CD4-positive, alpha-beta T cell treated with Interleukin-6 at 100 ng/mL for 8 hours (primary cell): ENCODE measurements around the gene TMEM97.

ENCODE experiments used
- DNase-seq: peaks from one replicate; pipeline ENCODE4 v3.0.0-alpha.2; 2020; ENCODE audit warnings: mixed read lengths, low spot score

The TMEM97 gene

GRCh38 chr17:28317099-28317965 is 1.7 kb upstream of the TMEM97 start:
- no peak for DNase-seq

GRCh38 chr17:28317966-28318758 is 838 bp upstream of the TMEM97 start:
- DNase-seq, result no peak

GRCh38 chr17:28319598-28319935 is 567 bp downstream of the TMEM97 start:
- DNase-seq, result no peak

- no peak for DNase-seq
These were observed 1.4 kb downstream of the TMEM97 start for GRCh38 chr17:28320215-28321061.

GRCh38 chr17:28324267-28324745 is 5.3 kb downstream of the TMEM97 start:
- DNase-seq, result no peak

GRCh38 chr17:28324781-28325180 is 5.8 kb downstream of the TMEM97 start:
- DNase-seq, result no peak

- no peak for DNase-seq
These were observed 6.2 kb downstream of the TMEM97 start for GRCh38 chr17:28325211-28325610.

GRCh38 chr17:28326114-28326513 is 7.1 kb downstream of the TMEM97 start:
- DNase-seq, result no peak

GRCh38 chr17:28327031-28327607 is 8.1 kb downstream of the TMEM97 start:
- DNase-seq, result no peak

GRCh38 chr17:28327709-28328108 is 8.7 kb downstream of the TMEM97 start:
- no peak for DNase-seq

- DNase-seq, result no peak
These were observed 9.3 kb downstream of the TMEM97 start for GRCh38 chr17:28328325-28328724.

- DNase-seq, result no peak
These were observed 11.7 kb downstream of the TMEM97 start for GRCh38 chr17:28330671-28331070.

GRCh38 chr17:28331891-28332420 is 13.0 kb downstream of the TMEM97 start:
- DNase-seq, result no peak

GRCh38 chr17:28333083-28333746 is 14.2 kb downstream of the TMEM97 start:
- DNase-seq, result no peak

- no peak for DNase-seq
These were observed 15.2 kb downstream of the TMEM97 start for GRCh38 chr17:28334171-28334570.

- DNase-seq, result no peak
These were observed 15.7 kb downstream of the TMEM97 start for GRCh38 chr17:28334666-28335200.

- peak; percentile 99 for DNase-seq
These were observed 16.4 kb downstream of the TMEM97 start, which contains the start of the genes IFT20 and TNFAIP1 for GRCh38 chr17:28335201-28335958. IFT20 (minus strand) TSS chr17:28335472; CDS start chr17:28331985, 3,487 bp downstream. TNFAIP1 (plus strand) TSS chr17:28335761; CDS start chr17:28339522, 3,761 bp downstream.

GRCh38 chr17:28335959-28336871 is 17.2 kb downstream of the TMEM97 start:
- DNase-seq, result no peak
